ELR (cell line): ENCODE measurements around the gene TMEM18.

ENCODE experiments used
- DNase-seq: peaks from one replicate; pipeline ENCODE4 v3.0.0-alpha.2; 2015; ENCODE audit warnings: low read depth

The TMEM18 gene

DNA sequence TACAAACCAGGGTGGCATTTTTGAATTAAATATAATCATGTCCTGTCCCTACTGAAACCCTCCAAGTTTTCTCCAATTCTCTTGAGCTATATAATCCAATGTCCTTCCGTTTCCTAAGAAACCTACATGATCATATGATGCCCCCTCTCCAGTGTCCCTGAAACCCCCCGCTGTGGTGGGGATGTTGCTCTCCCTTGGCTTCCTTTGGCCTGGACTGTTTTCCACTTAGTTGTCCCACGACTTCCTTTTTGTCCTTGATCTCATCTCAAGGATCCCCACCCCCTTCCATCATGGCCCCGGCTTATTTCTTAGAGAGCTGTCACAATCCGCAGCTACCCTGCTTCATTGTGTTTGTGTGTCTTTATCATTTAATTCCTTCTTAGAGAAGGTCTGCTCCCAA is 43.8 kb downstream of the TMEM18 start:
- no peak for DNase-seq

DNA sequence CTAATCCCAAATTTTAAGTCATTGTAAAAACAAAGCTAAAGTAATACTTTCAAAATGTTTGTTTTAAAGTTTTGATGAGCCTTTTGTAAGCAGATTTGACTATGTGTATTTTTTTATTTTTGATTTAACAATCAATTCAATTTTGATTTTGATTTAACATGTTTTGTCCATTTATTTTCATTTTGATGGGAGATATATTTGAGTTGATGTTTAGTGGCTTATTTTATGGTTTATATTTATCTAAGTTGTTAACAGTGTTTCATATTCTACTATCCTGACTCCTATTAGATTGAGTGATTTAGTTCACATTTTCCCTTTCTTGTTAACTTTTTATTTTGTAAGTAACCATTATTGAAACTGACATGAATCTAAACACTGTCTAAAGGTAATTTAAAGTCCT is 44.7 kb downstream of the TMEM18 start:
- no peak for DNase-seq

DNA sequence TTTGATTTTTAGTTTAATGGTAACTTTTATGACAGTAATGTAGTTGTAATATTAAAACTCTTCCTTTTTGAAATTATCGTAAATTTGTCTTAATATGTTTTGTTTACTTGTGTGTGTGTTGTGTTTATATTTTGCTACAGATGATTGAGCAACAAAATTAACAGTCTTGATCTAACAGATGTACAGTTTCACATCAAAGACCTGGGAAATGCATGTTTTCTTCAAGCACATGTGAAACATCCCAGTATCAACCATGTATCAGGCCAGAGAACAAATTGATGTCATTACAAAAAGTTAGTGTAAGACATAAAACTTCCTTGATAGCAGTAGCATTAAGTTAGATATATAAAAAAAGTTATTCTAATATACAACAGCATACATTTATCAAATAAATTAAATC is 45.5 kb downstream of the TMEM18 start:
- DNase-seq: no peak

DNA sequence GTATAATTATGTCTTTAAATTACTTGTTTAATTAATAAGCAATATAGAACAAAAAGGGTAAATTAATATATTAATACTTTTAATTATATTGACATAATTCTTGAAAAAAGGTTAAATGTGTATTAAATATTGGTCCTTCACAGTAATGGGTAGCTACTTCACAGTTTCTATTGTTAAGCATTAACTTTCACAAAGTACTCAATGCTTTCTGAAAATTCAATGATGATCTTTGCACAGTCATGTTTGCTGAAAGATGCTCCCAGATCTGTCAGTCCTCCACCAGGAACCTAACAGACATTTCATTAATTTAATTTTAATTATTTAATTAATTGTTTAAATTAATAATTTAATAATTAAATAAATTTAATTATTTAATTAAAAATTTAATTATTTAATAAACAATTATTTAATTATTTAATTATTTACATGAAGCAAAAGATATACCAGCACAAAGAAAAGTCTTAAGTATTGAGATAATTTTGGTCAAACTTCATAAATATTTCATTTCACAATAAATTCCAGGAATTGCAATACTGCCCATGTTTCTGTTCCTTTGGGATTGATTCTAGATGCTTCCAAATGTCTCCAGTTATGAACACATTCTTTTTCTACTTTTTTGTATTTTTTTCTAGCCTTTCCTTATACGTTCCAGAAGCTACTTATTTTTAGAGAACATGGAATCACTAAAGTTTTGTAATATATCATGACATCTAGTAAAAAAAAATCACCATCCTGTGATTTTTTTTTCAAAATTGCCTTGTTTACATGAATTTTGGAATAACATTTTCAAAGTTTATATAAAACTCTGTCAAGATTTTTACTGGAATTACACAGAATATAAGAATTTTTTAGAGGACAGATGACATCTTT is 46.5 kb downstream of the TMEM18 start:
- DNase-seq: no peak

DNA sequence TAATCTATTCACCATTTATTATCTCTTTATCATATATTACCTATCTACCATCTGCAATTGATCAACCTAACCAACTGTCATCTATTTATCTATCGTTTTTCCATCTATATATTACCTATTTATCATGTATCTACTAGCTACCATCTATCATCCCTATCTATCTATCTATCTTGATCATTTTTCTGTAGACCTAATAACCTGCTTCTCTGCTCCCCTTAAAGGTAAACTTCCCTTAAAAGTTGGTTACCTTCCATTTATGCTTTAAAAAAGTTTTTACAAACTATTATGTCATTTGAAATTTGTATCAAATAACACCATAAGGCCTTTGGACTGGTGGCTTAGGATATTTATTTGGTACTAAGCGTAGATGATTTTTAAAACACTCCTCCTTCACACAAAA is 47.2 kb downstream of the TMEM18 start:
- DNase-seq: no peak

DNA sequence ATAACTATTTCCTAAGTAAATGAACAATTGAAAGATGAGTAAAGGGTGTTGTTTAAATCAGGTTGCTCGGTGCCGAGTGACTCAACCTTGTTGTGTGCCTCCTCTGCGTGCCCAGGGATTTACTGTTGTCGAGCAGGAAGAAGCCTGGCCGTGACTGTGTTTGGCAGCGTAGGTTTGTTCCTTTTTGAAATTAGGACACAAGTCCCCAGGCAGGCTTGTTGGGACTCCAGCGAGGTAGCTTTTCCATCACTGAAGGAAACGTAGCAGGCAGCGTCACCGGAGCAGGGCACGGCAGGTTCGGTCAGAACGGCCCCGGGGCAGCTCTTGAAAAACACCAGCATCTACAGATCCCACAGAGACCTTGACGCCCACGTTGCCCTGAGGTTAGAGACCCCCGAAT is 48.6 kb downstream of the TMEM18 start:
- DNase-seq: no peak

DNA sequence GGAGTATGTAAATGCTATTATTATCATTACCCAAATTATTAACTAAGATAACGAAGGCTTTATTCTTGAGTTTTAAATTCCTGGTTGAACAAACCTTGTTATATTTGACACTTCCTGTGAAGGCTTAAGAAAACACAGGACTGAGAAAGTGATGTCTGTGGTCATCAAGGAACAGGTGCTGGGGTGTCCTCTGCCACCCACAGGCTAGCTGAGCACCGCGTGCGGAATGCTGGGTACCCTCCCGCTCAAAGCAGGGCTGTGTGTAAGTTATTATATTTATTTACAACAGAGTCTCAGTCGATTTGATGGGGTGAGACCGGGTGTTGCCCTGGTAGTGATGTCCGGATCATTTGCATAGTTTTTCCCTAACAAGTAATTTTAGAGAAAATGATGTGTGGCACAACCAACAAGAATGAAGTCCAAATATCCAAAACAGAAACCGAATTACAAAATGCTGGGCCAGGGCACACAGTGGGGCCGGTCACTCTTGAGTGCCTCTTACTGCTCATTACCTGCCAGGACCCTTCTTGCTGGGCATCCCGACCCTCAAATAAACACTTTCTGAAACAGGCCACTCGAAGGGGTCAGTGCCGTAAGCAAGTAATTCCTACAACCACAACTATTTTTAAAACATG is 49.2 kb downstream of the TMEM18 start:
- DNase-seq: no peak

DNA sequence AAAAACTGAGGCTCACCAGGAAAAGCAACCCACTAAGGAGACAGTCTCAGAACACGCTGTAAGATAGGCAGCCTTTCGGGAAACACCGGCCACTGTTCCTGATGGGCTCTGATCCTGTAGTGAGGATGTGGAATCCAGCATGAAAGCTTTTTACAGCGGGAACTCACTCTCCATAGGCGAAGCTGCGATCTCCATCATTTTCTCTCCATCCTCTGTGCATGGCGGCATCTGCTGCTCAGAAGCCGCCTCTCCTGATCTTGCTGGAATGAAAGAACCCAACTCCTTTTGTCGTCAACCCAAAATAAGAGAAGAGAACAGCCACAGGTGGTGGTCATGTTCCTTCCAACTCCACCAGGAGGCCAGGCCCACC is 49.9 kb downstream of the TMEM18 start:
- DNase-seq: no peak

DNA sequence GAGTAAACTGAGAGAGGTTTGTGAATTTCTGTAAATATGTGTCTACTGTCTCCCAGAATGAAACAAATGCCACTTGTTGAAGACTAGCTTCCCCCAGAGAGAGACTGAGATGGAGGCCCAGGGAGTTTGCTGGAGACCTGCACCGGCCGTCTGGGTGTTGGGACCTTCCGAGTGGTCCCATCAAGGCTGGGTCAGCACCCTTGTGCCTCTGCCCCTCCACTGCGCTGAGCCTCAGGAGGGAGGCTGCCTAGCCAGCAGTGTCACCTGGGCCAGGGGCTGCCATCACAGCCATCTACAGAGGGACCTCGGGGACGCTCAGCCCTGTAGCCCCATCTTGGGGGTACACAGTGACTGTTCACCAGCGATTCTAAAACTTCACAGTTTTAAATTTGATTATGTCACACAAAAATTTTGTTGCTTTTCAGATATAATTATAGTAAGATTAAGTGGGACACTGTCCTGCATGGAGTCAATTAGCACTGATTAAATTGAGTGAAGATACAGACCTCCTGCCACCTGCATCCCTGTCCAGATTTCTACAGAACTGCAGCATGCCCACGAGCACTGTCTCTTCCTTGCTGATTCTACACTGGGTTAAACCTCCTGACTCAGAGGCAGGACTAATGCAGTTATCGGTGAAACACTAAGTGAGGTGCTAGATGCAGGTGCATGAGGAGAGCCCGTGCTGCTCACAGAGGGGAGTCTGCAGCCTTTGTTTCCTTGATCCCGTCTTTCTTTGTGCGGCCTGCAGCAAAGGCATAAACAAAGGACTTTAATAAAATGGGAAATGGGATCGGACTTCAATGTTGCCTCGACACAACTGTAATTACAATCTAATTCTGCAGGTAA is 50.5 kb downstream of the TMEM18 start:
- no peak for DNase-seq

DNA sequence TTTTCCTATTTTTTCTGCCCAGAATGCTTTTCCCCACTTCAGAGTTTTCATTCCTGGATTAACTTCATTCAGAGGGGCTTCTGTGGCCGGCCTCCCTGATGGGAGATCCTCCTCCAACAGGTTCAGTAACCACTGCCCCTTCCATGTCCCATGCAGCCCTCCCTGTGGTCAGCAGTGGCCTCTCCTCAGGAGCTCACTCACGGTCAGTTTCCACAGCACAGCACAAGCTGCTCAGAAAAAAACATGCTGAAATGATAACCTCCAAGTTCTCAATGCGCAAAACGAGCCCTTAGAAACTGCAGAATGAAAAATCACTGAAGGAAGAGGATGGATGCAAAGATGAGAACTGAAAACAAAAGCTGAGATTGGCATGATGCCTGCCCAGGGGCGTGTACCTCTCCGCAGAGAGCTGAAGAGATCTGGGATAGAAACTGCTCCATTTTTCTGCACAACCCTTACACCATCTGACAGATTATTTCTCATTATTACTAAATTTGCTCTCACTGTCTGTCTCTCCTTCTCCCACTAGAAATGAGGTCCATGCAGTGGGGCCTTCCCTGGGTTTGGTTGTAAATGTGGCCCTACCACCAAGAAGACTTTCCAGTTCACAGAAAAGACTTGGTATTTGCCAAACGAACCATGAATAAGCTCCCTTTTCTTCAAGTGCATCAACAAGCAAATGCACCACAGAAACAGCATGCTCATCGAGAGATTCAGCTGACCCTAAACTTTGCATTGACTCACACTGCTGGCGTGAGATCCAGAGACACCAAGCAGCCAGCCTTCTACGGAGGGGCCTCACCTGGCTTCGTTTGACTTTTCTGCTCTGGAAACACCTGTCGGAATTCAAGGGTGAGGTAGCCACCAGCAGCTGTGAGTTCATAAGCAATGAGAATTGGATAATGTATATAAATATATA is 51.5 kb downstream of the TMEM18 start:
- DNase-seq: no peak

DNA sequence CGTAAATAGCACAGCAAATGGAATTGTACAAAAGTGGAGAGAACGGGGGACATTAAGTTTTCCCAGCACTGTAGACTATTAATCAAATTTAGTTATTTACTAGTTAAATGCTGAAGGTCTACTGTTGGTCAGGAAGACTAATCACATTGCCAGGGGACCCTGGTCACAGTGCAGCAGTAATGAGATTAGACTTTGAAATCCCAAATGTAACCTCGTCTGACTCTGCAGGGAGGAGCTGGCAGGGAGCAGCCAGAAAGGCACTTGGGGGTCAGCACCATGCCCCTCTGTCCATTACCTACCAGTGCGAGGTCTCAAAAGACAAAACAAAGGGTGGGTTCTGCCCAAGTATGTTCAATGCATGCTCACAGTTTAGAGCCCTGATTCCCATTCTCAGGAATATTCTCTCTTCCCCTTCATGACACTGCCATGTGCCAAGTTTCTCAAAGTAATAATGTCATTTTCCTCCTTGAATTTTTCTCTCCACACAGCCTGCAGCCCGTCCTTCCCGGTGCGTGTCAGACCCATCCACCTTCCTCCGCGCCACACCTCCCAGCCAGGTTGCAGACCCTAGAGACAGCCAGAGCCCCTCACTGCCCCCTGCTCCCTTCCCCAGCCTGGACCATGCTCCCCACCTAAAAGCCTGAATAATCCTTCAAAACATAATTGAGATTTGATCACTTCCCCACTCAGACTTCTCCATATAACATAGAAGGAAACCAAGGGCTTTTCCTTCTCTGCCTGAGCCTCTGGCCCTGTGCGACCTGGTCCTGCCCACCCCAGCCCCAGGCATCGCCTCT is 52.5 kb downstream of the TMEM18 start:
- no peak for DNase-seq

DNA sequence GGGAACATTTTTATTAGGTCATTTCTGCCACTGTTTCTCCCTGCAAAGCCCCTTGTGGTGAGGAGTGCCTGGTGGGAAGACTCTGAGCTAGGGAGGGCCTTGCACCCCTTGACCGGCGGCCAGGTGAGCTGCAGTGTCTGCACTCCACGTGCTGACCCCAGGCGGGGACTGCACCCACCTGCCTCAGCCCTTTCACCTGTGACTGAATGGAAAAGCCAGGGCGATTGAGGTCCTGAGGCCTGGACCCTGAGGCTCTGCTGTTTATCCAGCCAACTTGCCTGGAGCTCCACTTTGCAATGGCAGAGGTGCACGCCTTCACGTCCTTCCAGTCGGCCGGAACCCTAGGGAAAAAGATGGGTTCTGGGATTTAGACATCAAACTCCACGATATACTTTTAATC is 53.1 kb downstream of the TMEM18 start:
- DNase-seq: no peak

DNA sequence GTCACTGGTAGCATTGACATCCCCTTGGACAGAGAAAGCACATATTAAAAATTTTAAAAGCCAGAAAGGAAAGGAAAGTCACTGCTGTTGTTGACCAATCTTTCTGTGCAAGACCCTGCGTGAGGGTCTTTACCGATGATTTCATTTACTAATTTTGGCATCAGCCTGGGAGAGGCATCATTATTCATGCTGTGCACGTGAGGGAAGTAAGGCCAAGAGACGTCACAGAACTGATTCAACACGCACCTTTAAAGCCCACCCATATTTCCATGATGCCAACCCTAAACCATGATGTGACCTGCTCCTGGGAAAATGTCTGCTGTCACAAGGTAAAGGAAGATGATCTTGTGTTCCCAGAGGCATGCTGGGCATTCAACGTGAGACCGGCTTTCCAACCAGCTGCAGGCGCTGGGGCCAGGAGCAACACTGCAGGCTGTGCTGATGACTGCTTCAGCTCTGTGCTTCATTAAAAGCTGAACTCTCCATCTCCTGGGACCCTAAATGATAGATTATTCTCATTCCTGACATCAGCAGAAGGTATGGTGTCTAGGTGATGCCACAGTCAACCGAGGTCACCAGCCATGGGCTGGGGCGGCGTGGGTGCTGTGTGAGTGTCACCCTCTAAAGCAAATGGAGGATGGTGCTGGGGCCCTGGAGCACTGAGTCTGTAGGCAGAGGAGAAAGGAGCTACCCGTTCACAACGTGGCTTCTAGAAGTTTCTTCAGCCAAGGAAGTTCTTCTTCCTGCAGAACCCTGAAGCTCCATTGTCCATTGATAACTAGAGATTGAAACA is 53.9 kb downstream of the TMEM18 start:
- no peak for DNase-seq

DNA sequence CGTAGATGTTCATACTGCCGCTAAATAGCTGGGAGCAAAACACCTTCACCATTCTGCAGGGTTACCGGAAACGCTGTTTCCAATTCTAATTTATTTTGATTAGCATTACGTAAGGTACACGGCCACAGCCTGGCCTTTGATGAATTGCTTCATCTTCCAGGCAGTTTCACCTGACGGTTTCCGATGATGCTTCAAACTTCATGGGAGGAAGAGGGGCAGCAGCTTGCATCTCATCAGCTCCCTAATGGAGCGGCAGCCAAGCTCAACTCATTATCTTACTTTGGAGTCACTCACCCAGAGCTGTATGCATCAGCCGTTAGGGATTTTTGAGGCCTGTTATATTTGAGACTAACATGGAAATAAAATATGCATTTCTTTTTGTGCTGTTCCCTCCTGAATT is 54.8 kb downstream of the TMEM18 start:
- no peak for DNase-seq

DNA sequence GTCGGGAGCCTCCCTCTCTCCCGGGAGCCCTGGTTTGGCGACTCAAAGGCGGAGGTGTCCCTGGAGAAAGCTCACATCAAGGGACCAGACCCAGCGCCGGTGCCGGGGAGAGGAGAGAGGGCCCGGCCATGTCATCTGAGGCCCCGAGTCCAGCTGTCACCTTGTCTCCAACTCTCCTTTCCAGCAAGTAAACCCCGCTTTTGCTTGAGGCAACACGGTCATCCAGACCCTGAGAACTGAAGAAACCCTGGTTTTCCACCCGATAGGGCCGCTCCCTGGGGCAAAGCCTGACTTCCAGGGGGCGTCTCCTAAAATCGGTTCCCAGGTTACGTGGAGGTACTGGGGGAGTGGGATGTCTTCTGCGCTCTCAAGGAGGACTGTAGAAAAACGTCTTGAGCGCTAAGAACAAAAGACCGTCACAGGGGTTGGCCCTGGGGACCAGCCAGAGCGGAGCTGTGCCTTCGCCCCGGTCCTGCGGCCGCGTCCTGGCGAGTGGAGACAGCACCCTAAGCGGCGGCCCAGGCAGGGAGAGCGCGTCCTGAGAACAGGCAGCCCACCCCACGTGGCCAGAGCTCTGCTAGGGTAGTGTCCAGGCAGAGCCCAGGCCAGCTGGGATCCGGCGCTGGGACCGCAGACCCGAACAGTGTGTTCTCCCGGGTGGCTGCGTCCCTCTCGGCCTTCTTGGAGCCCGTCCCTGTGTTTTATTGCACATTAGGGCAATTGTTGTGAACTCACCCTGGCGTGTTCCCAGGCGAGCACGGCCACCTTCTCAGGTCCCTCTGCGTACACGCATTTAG is 55.7 kb downstream of the TMEM18 start:
- no peak for DNase-seq

DNA sequence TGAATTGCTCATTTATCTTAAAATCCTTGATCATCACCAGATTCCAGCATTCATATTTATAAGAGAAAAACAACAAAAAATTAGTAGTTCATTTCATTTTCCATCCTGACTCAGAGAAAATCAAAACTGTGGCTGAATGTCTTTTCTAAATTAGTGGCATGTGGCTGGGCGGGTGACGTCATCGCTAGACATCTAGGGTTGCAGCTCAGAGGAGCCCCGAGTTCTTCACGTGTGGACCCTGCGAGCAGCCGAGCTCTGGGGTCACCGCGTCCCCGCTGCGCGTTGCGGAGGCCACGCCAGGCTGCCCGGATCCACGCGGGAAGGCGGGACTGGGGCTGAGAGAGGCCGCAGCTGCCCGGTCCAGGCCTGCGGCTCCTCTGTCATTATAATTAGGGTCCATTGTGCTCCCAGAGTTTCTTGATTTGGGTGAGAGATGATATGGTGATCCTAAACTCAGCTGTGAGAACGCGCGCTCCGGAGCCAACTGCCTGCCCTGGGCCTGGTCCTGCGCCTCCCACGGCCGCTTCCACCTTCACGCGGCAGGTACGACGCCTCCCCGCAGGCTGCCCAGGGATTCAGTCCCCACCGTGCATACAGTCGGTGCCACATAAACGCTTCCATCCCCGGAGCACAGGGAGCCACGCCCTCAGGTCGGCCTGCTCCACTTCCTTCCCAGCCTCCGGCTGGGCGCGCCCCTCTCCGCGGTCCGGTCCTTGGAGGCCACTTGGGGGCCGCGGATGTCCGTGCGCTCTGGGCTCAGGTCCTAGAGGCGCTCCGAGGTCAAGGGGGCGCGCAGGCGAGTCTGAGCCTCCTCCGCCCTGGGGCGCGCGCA is 56.5 kb downstream of the TMEM18 start:
- DNase-seq: no peak

DNA sequence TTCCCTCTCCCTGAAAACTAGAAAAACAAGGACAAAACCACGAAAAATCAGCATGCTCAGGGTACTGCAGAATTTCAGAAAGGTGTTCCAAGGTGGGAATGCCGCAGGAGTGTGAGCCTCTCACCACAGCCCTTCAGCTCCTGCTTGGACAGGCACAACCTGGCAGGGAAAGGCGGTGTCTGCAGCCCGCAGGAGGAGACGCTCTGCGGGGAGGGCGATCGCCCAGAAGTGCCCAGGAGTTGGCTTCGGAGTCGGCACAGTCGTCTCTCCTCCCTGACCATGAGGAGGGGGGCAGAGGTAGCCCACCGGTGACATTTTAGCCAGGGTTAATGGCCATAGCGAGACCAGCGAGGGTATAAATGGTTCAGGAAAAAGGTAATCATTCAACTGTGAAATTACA is 57.2 kb downstream of the TMEM18 start:
- DNase-seq: no peak

DNA sequence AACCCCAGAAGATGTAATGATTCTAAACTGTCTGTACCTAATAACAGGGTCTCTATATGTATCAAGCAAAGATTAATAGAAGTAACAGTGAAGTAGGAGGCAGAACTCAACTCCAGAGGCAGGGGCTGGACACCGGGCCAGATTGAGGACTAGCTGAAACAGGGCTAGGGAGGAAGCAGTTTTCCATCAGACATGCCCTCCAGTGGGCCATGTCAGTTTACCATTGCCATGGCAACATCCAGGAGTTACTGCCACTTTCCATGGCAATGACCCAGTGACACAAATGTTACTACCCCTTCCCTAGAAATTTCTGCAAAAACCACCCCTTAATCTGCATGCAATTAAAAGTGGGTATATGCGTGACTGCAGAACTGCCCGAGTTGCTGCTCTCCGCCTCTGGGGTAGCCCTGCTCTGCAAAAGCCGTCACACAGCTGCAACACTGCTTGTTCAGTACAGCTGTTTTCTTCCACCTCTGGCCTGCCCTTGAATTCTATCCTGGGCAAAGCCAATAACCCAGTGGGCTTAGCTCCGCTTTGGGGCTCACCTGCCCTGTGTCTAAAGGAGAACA is 58.7 kb downstream of the TMEM18 start:
- DNase-seq: no peak
